ENCODE results near the gene PNO1. TPM values are rescaled to one million over a fixed set of nuclear protein-coding genes. Genes with fewer than 3 reads are reported as not detected.

Gene PNO1
- total RNA-seq, 1 donor from 2014 or later: 20.6 TPM

DNA sequence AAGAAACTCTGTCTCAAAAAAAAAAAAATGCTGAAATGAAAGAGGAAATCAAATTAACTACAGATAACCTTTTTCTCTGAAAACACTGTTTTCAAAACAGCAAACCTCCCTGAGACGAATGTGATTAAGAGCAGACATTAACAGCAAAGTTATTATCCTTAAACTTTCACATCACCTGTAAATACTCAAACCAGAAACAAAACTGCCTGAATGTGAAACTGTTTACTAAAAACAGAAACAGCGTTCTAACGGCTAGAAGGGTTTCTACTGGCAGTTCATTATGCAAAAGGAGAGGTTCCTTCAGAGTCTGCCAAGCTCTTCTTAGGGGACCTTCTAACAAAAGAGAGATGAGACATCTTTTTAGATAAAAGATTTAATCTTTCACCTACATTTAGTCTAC is 45.9 kb downstream of the PNO1 start:
- Histone ChIP-seq H3K27ac (no peak overlapping the region), H4K20me1 (ENCODE audit: low read depth) (peaks cover 71% of the 10 kb centered on the region), H3K4me3 (no peak overlapping the region), H3K9ac (no peak overlapping the region), H3K4me2 (no peak overlapping the region), H3K4me1 (no peaks in the 10 kb centered on the region), H3K9me3 (ENCODE audit: low read depth) (no peaks in the 10 kb centered on the region), H3K27me3 (no peaks in the 10 kb centered on the region), H3F3A (ENCODE audit: low read depth) (peaks cover 20% of the 10 kb centered on the region), H3K36me3 (no peaks in the 10 kb centered on the region), H3K79me2 (ENCODE audit: low read depth) (peaks cover 98% of the 10 kb centered on the region), H2AFZ (replicated peaks) (no peak overlapping the region)
- H3K4me3 Mint-ChIP-seq: no peak overlapping the region
- no peak for DNase-seq (ENCODE audit: low spot score)
- H3K27ac Mint-ChIP-seq: no peak overlapping the region
- TF ChIP-seq EZH2phosphoT487 (IDR thresholded peaks at IDR 0.05) (no peak), EZH2 (IDR thresholded peaks at IDR 0.05) (no peak), CTCF (IDR thresholded peaks at IDR 0.05) (no peak)
- H3K27me3 Mint-ChIP-seq (ENCODE audit: insufficient read depth, low read depth): no peaks in the 10 kb centered on the region
- H3K4me1 Mint-ChIP-seq: peaks cover 4% of the 10 kb centered on the region
- peaks cover 15% of the 10 kb centered on the region for H3K36me3 Mint-ChIP-seq
- no peaks in the 10 kb centered on the region for H3K9me3 Mint-ChIP-seq

- Mint-ChIP-seq H3K4me1 (peaks cover 10% of the 10 kb centered on the region), H3K36me3 (peaks cover 25% of the 10 kb centered on the region), H3K27ac (no peak overlapping the region), H3K4me3 (no peak overlapping the region), H3K9me3 (no peaks in the 10 kb centered on the region), H3K27me3 (ENCODE audit: insufficient read depth, low read depth) (no peaks in the 10 kb centered on the region)
- Histone ChIP-seq H3F3A (ENCODE audit: low read depth) (no peaks in the 10 kb centered on the region), H3K36me3 (peaks cover 3% of the 10 kb centered on the region), H2AFZ (replicated peaks) (no peak overlapping the region), H3K27ac (no peak overlapping the region), H3K4me2 (no peak overlapping the region), H3K9me3 (ENCODE audit: low read depth) (no peaks in the 10 kb centered on the region), H4K20me1 (ENCODE audit: low read depth) (peaks cover 43% of the 10 kb centered on the region), H3K9ac (no peak overlapping the region), H3K4me1 (peaks cover 9% of the 10 kb centered on the region), H3K79me2 (ENCODE audit: low read depth) (peaks cover 97% of the 10 kb centered on the region), H3K4me3 (no peak overlapping the region), H3K27me3 (no peaks in the 10 kb centered on the region)
- no peak for DNase-seq (ENCODE audit: low spot score)
- TF ChIP-seq CTCF (IDR thresholded peaks at IDR 0.05) (no peak), EZH2 (IDR thresholded peaks at IDR 0.05) (no peak), EZH2phosphoT487 (IDR thresholded peaks at IDR 0.05) (no peak)
These were observed 49.1 kb downstream of the PNO1 start for GRCh38 chr2:68206793-68207192.

DNA sequence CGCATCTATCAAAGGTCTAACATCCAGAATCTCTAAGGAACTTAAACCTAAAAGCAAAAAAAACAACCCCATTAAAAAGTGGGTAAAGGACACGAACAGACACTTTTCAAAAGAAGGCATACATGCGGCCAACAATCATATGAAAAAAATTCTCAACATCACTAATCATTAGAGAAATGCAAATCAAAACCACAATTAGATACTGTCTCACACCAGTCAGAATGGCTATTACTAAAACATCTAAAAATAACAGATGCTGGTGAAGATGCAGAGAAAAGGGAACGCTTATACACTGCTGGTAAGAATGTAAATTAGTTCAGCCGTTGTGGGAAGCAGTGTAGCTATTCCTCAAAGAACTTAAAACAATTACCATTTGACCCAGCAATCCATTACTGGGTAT is 56.7 kb downstream of the PNO1 start:
- Histone ChIP-seq H3K79me2 (ENCODE audit: low read depth) (peaks cover 100% of the 10 kb centered on the region), H3K9ac (no peak overlapping the region), H4K20me1 (ENCODE audit: low read depth) (peaks cover 45% of the 10 kb centered on the region), H3K4me3 (no peak overlapping the region), H3K27ac (no peak overlapping the region), H3F3A (ENCODE audit: low read depth) (no peaks in the 10 kb centered on the region), H3K27me3 (no peaks in the 10 kb centered on the region), H3K4me2 (no peak overlapping the region), H3K4me1 (peaks cover 9% of the 10 kb centered on the region), H3K9me3 (ENCODE audit: low read depth) (no peaks in the 10 kb centered on the region), H3K36me3 (peaks cover 3% of the 10 kb centered on the region), H2AFZ (replicated peaks) (no peak overlapping the region)
- H3K4me3 Mint-ChIP-seq: no peak overlapping the region
- no peak for DNase-seq (ENCODE audit: low spot score)
- H3K27me3 Mint-ChIP-seq (ENCODE audit: insufficient read depth, low read depth): no peaks in the 10 kb centered on the region
- H3K36me3 Mint-ChIP-seq: peaks cover 29% of the 10 kb centered on the region
- TF ChIP-seq EZH2phosphoT487 (IDR thresholded peaks at IDR 0.05): no peak
- no peak for TF ChIP-seq CTCF (IDR thresholded peaks at IDR 0.05)
- H3K9me3 Mint-ChIP-seq: no peaks in the 10 kb centered on the region
- H3K27ac Mint-ChIP-seq: no peak overlapping the region
- H3K4me1 Mint-ChIP-seq: peaks cover 6% of the 10 kb centered on the region

All from neural progenitor cell (in vitro differentiated cells).